Measurements from ENCODE around the gene NOLC1.
A peak's percentile ranks its signal among the peaks of the same experiment; 100 is the strongest.

NOLC1 gene

DNA sequence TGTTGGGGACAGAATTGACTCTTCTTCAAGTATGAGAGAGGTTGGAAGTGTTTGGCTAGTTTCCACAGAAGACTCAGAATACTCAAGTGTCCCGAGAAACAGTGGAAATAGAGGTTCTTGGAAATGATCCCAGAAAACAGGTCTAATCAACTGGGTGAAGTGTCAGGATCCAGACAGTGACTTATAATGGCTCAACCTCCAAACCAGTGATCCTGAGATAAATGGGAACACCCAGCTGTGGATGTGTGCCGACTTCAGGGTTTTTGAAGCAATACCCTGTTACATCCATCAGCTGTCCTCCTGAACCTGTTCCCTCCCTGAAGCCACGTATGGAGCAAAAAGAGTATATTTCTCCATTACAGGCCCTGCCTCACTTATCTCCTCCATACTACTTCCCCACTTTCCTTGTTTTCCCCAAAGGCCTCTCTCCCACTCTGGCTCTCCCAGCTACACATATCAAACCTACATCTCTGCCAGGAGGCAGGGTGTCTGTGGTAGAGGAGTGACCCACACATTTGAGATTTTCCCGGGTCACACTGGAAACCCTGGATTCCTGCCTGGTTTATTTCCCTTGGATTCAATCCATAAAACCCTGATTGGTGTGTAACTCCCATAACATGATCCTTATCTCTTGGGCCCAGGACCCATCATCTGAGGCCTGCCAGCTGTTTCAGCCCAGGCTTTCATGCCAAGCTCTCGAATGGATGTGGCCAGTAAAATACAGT is 56.3 kb downstream of the NOLC1 start:
- Histone ChIP-seq H3K4me3 (ENCODE audit: low read depth, low read length) (no peak overlapping the region), H3K9ac (no peak overlapping the region)

DNA sequence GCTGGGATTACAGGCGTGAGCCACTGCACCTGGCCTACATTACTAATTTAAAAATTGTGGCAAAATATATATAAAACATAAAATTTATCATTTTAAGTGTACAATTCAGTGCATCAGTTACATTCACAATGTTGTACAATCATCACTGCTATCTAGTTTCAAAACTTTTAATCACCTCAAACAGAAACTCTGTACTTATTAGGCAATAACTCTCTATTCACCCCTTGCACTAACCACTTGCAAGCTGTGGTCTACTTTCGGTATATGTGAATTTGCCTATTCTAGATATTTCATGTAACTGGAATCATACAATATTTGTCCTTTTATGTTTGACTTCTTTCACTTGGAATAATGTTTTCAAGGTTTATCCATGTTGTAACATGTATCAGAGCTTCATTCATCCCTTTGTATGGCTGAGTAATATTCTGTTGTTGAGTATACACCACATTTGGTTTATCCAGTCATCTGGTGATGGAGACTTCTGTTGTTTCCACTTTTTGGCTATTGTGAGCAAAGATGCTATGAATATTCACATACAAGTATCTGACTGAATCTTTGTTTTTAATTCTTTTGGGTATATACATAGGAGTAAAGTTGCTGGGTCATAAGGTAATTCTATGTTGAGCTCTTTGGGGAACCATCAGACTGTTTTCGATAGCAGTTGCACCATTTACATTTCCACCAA is 59.6 kb downstream of the NOLC1 start:
- no peaks in the 10 kb centered on the region for H3K36me3 ChIP-seq (ENCODE audit: control insufficient read depth, insufficient read depth, low read length)
- H3K4me1 ChIP-seq: peaks cover 17% of the 10 kb centered on the region
- no peak overlapping the region for H3K27ac ChIP-seq
- no peak overlapping the region for H3K9ac ChIP-seq
- no peak overlapping the region for H3K4me3 ChIP-seq (ENCODE audit: low read depth, low read length)
- H2AFZ ChIP-seq: no peak overlapping the region
- TF ChIP-seq, protein P1, sequence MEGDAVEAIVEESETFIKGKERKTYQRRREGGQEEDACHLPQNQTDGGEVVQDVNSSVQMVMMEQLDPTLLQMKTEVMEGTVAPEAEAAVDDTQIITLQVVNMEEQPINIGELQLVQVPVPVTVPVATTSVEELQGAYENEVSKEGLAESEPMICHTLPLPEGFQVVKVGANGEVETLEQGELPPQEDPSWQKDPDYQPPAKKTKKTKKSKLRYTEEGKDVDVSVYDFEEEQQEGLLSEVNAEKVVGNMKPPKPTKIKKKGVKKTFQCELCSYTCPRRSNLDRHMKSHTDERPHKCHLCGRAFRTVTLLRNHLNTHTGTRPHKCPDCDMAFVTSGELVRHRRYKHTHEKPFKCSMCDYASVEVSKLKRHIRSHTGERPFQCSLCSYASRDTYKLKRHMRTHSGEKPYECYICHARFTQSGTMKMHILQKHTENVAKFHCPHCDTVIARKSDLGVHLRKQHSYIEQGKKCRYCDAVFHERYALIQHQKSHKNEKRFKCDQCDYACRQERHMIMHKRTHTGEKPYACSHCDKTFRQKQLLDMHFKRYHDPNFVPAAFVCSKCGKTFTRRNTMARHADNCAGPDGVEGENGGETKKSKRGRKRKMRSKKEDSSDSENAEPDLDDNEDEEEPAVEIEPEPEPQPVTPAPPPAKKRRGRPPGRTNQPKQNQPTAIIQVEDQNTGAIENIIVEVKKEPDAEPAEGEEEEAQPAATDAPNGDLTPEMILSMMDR (IDR thresholded peaks at IDR 0.05): no peak
- no peaks in the 10 kb centered on the region for H3K27me3 ChIP-seq (ENCODE audit: control insufficient read depth, insufficient read depth, low read length)
- H3K4me2 ChIP-seq (ENCODE audit: low read length): no peak overlapping the region
- H3K9me3 ChIP-seq (ENCODE audit: control insufficient read depth, low read length): no peaks in the 10 kb centered on the region
- no peaks in the 10 kb centered on the region for H3K79me2 ChIP-seq

More for the DNA sequence above, 56.3 kb downstream of the NOLC1 start:
- Histone ChIP-seq H3K4me1 (peaks cover 17% of the 10 kb centered on the region), H2AFZ (peak overlapping the region; percentile 51), H3K36me3 (ENCODE audit: control insufficient read depth, insufficient read depth, low read length) (no peaks in the 10 kb centered on the region), H3K9me3 (ENCODE audit: control insufficient read depth, low read length) (no peaks in the 10 kb centered on the region), H3K79me2 (no peaks in the 10 kb centered on the region), H3K4me2 (ENCODE audit: low read length) (no peak overlapping the region), H3K27me3 (ENCODE audit: control insufficient read depth, insufficient read depth, low read length) (no peaks in the 10 kb centered on the region), H3K27ac (peak overlapping the region; percentile 66)
- TF ChIP-seq, protein P1 (IDR thresholded peaks at IDR 0.05): no peak
